ENCODE measurements around the gene P4HB.
"Not testable (repeated sequence)": the region's sequence is repeated elsewhere in the genome, so short reads cannot be mapped to it uniquely, and the experiment has no call there.

P4HB gene

GRCh38 chr17:81851423-81851822 lies 8.9 kb downstream of the P4HB start:
- H3K27ac ChIP-seq, result no peak overlapping the region
- no peak for DNase-seq (ENCODE audit: low read depth, low spot score)

- no peak overlapping the region for H3K27ac ChIP-seq
- DNase-seq (ENCODE audit: low read depth, low spot score), result no peak
These were observed 10.9 kb downstream of the P4HB start for GRCh38 chr17:81849457-81849856.

DNA sequence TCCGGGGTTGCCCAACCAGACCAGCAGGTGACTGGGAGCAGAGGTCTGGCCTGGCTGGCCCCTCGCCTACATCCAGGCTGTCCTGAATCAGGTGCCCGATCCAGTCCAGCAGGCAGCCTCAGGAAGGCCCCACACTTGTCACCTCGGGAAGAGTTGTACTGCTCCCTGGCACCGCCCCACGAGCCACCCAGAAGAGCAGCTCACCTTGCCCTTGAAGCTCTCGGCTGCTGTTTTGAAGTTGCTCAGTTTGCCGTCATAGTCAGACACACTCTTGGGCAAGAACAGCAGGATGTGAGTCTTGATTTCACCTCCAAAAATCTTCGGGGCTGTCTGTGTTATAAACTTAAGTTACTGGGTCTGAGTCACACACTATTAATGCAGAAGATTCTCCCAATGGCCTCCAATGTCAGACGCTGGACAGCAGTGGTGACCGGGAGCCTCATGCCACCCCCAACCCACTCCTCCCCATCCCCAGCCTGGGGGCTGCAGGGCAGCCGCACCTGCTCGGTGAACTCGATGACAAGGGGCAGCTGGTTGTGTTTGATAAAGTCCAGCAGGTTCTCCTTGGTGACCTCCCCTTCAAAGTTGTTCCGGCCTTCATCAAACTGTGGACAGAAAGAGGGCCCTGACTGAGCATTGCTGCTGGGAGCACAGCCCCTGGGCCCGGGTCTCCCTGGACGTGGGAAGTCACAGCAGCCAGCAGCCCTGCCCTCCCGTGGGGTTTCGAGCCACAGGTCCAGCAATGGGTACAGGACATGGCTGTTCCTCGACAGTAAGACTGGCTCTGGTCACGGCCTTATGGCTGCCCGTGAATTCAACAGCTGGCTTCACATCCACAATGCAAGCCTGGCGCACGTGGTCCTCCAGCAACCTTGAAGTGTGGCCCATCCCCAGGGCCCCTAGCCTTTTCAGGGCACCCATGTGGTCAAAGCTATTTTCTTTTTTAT lies 13.3 kb downstream of the P4HB start:
- H3K27ac ChIP-seq, result no peak overlapping the region
- no peak for DNase-seq (ENCODE audit: low read depth, low spot score)

DNA sequence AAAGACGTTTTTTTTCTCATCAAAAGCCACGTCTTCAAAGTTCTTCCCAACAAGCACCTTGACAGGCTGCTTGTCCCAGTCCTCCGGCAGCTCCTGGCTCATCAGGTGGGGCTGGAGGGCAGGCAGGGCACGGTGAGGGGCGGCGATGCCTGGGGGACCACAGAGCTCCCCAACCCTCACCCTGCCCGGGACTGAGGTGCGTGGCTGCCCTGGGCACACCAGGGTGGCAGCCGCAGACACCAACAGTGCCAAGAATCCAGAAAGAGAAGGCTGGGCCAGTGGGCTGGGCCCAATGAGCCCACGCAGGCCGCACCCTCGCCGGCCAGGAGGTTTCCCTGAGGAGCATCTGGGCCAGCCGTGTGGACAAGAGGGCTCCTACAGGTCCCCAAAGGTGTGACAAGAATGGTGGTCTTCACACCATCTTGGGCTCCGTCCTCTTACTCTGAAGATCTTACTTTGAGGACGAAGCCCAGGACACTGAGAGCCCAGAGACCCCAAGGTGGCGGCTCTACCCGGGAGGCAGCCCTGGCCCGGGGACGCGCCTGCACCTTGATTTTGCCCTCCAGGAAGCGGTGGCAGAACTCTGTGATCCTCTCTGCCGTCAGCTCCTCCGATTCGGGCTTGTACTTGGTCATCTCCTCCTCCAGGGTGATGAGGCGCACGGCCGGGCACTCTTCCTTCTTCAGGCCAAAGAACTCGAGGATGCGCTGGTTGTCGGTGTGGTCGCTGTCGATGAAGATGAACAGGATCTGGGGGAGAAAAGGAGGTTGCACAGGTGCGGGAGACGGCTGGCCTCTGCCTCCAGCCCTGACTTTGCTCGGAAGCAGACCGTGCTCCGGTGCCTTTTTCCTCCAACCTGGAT lies 14.2 kb downstream of the P4HB start:
- no peak for DNase-seq (ENCODE audit: low read depth, low spot score)
- H3K27ac ChIP-seq, result no peak overlapping the region

- no peak for DNase-seq (ENCODE audit: low read depth, low spot score)
- H3K27ac ChIP-seq, result no peak overlapping the region
These were observed 15.0 kb downstream of the P4HB start for GRCh38 chr17:81845361-81845760.

- DNase-seq (ENCODE audit: low read depth, low spot score), result no peak
- H3K27ac ChIP-seq, result no peak overlapping the region
These were observed 15.4 kb downstream of the P4HB start for GRCh38 chr17:81844887-81845286.

DNA sequence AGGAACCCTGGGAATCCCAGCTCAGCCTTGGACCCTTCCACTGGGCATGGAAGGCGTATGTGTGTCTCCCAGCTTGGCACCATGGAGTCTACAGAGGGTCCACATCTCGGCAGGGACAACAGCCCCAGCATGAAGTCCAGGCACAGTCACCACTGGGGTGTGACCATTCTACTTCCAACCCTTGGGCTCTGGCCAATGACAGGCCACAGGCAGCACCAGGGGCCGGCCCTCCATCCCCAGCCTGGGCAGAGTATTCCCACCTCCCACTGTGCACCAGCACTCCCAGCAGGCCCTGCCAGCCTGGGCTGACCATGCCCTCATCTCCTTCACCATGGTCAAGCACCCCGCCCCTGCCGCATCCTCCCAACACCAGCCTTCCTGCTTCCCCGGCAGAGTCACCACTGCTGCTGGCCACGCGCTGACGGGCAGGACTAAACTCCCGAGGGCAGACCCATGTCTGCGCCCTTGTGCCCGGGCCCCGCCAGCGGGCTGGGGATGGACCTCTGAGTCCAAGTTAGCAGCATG lies 15.9 kb downstream of the P4HB start:
- H3K27ac ChIP-seq, result no peak overlapping the region
- DNase-seq (ENCODE audit: low read depth, low spot score), result no peak

GRCh38 chr17:81843713-81844326 lies 16.5 kb downstream of the P4HB start:
- DNase-seq (ENCODE audit: low read depth, low spot score), result no peak
- H3K27ac ChIP-seq, result peak overlapping the region; percentile 87

GRCh38 chr17:81842725-81843504 lies 17.4 kb downstream of the P4HB start:
- peak overlapping the region; percentile 87 for H3K27ac ChIP-seq
- DNase-seq (ENCODE audit: low read depth, low spot score), result no peak

GRCh38 chr17:81842378-81842724 lies 18.0 kb downstream of the P4HB start:
- no peak for DNase-seq (ENCODE audit: low read depth, low spot score)
- peak overlapping the region; percentile 87 for H3K27ac ChIP-seq

GRCh38 chr17:81841866-81842265 lies 18.5 kb downstream of the P4HB start:
- H3K27ac ChIP-seq, result peak overlapping the region; percentile 87
- DNase-seq (ENCODE audit: low read depth, low spot score), result no peak

- DNase-seq (ENCODE audit: low read depth, low spot score), result no peak
- H3K27ac ChIP-seq, result peak overlapping the region; percentile 87
These were observed 19.2 kb downstream of the P4HB start for GRCh38 chr17:81840826-81841778.

- not testable (repeated sequence) for DNase-seq (ENCODE audit: low read depth, low spot score)
- H3K27ac ChIP-seq, result peak overlapping the region; percentile 87
These were observed 20.3 kb downstream of the P4HB start for GRCh38 chr17:81840059-81840458.

- no peak for DNase-seq (ENCODE audit: low read depth, low spot score)
- H3K27ac ChIP-seq, result no peak overlapping the region
These were observed 21.0 kb downstream of the P4HB start for GRCh38 chr17:81839301-81839700.

DNA sequence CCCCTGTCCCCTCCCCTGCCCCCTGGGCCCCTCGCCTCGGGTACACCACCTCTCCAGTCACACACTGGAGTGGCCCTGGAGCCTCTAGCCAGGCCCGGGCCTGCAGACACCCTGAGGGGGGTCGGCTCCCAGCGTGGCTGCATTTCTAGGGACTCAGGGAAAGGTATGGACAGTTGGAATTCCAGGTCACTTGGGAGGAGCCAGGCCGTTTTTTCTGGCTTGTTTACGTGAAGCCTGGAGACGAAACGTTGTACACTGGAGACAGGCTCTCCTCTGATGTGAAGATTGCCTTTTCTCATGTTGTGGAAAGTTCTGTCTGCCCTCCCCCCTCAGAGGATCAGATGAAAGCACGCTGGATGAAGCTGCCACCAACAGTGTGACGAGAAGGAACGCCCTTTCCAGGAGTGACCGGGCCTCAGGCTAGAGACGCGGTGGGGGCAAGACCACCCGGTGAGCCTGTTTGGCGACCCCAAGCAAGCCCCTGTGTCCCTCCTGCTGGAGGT lies 21.5 kb downstream of the P4HB start:
- H3K27ac ChIP-seq, result no peak overlapping the region
- no peak for DNase-seq (ENCODE audit: low read depth, low spot score)

DNA sequence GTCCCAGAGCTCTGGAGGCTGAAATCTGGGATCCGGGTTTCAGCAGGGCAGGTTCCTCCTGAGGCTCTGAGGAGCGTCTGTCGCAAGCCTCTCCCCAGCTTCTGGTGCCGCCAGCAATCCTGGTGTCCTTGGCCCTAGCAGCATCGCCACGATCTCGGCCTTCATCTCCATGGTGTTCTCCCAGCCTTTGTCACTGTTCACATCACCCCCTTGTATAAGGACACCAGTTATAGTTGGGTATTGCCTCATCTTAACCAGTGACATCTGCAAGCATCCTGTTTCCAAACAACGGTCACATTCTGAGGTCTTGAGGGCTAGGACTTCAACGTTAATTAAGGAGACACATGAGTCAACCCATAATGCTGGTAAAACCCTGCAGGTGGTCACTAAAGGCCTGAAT lies 22.7 kb downstream of the P4HB start:
- H3K27ac ChIP-seq, result no peak overlapping the region

DNA sequence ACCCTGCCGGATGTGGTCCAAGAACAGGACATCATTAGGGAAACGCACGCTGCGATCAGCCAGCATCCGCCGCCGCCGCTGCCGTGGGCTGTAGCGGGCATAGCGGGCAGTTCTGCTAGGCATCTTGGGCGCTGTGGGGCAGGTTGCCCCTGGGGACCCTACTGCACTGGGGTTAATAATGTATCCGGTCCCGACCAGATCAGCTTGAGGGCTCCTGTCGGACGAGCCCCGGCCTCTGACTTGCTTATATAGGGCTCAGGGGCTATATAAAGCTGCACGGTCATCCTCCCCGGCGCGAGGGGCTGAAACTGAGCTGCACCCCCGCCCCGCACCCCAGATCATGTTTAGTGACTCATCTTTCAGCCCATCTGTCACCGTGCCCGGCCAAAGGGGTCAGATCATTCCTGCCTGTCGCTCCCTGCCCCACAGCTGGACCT lies 25.5 kb downstream of the P4HB start, which contains the start of gene PPP1R27:
Gene PPP1R27, minus strand, starts transcription at position 220 of the 437 bp plus-strand sequence. Its CDS starts 97 bp downstream, at position 123.
- DNase-seq (ENCODE audit: low read depth, low spot score), result no peak
- H3K27ac ChIP-seq, result peak within 1 kb of the TSS; percentile 83

More for the DNA sequence above, 22.7 kb downstream of the P4HB start:
- no peak for DNase-seq (ENCODE audit: low read depth, low spot score)

Data from epithelial cell of prostate (primary cell).